Measurements from ENCODE around the gene CACNA1D.

Gene CACNA1D

GRCh38 chr3:53774414-53774813 is 280.0 kb downstream of the CACNA1D start:
- H3K27ac ChIP-seq: no peak overlapping the region
- no peak for DNase-seq (ENCODE audit: low spot score)
- CTCF ChIA-PET: no interaction called here
- no peak for TF ChIP-seq CTCF (conservative IDR thresholded peaks at IDR 0.05; ENCODE audit: low read depth)
- POLR2A ChIA-PET (ENCODE audit: low non-redundant PET): no interaction called here

GRCh38 chr3:53775018-53775417 is 280.6 kb downstream of the CACNA1D start:
- no peak overlapping the region for H3K27ac ChIP-seq
- TF ChIP-seq CTCF (conservative IDR thresholded peaks at IDR 0.05; ENCODE audit: low read depth): no peak

GRCh38 chr3:53775834-53776251 is 281.4 kb downstream of the CACNA1D start:
- POLR2A ChIA-PET (ENCODE audit: low non-redundant PET): no interaction called here
- no peak for TF ChIP-seq CTCF (conservative IDR thresholded peaks at IDR 0.05; ENCODE audit: low read depth)
- H3K27ac ChIP-seq: no peak overlapping the region
- CTCF ChIA-PET: interaction anchor here (0.6 kb wide), 1 partner anchor 65 kb away, joined by 6 read pairs; no protein-coding TSS in a partner anchor
- peak; percentile 22 for DNase-seq (ENCODE audit: low spot score)

More at GRCh38 chr3:53775018-53775417, 280.6 kb downstream of the CACNA1D start:
- DNase-seq (ENCODE audit: low spot score): no peak
- ChIA-PET POLR2A (ENCODE audit: low non-redundant PET) (no interaction called here), CTCF (no interaction called here)

- no peak for TF ChIP-seq CTCF (conservative IDR thresholded peaks at IDR 0.05; ENCODE audit: low read depth)
- H3K27ac ChIP-seq: no peak overlapping the region
- ChIA-PET POLR2A (ENCODE audit: low non-redundant PET) (no interaction called here), CTCF (interaction anchor here (0.6 kb wide), 1 partner anchor 66 kb away, joined by 6 read pairs; no protein-coding TSS in a partner anchor)
- no peak for DNase-seq (ENCODE audit: low spot score)
Observed at GRCh38 chr3:53776494-53777101, 282.2 kb downstream of the CACNA1D start.

- no peak for TF ChIP-seq CTCF (conservative IDR thresholded peaks at IDR 0.05; ENCODE audit: low read depth)
- CTCF ChIA-PET: no interaction called here
- no peak for DNase-seq (ENCODE audit: low spot score)
- no peak overlapping the region for H3K27ac ChIP-seq
- POLR2A ChIA-PET (ENCODE audit: low non-redundant PET): no interaction called here
Observed at GRCh38 chr3:53777468-53777867, 283.1 kb downstream of the CACNA1D start.

- no peak for DNase-seq (ENCODE audit: low spot score)
- TF ChIP-seq CTCF (conservative IDR thresholded peaks at IDR 0.05; ENCODE audit: low read depth): no peak
- ChIA-PET CTCF (no interaction called here), POLR2A (ENCODE audit: low non-redundant PET) (no interaction called here)
- H3K27ac ChIP-seq: no peak overlapping the region
Observed at GRCh38 chr3:53778153-53778552, 283.7 kb downstream of the CACNA1D start.

Measured in RWPE1 (cell line).